ENCODE measurements around the gene APOL4.
"Not testable (repeated sequence)": the region's sequence is repeated elsewhere in the genome, so short reads cannot be mapped to it uniquely, and the experiment has no call there.

Gene APOL4

DNA sequence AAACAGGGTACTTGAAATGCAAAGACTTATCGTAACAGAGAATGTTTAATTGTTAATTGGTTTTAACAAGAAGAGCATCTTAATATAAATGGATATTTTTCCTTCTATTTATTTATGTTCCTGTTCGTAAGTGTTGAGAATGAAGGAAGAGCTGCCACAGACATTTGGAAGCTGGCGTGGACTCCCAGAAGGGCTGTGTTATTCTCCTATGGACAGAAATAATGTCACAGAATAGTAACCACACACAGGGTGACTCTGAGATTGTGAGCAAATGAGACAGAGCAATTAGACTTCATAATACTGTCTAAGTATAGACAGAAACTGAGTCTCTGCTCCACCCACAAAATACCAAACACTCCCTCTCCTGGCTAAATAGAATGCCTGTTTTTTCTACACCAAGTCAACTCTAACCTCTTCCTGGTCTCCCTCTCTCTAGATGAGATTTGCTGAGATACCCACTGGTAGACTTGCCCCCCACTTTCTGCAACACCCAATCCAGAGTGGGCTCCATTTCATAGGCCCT, 47.1 kb downstream of the APOL4 start:
- DNase-seq (ENCODE audit: low read depth, low spot score) = no peak

- DNase-seq (ENCODE audit: low read depth, low spot score) = no peak
Observed at GRCh38 chr22:36153501-36154422, 47.8 kb downstream of the APOL4 start.

DNA sequence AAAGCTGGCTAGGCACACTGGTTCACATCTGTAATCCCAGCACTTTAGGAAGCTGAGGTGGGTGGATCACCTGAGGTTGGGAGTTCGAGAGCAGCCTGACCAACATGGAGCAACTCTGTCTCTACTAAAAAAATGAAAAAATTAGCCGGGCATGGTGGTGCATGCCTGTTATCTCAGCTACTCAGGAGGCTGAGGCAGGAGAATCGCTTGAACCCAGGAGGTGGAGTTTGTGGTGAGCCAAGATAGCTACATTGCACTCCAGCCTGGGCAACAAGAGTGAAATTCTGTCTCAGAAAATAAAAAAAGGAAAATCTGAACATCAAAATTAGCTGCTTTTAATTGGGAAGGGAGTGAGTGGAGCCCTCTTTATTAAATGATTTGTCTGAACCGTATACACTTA, 48.8 kb downstream of the APOL4 start:
- DNase-seq (ENCODE audit: low read depth, low spot score) = not testable (repeated sequence)

- no peak for DNase-seq (ENCODE audit: low read depth, low spot score)
Observed at GRCh38 chr22:36152088-36152487, 49.5 kb downstream of the APOL4 start.

DNA sequence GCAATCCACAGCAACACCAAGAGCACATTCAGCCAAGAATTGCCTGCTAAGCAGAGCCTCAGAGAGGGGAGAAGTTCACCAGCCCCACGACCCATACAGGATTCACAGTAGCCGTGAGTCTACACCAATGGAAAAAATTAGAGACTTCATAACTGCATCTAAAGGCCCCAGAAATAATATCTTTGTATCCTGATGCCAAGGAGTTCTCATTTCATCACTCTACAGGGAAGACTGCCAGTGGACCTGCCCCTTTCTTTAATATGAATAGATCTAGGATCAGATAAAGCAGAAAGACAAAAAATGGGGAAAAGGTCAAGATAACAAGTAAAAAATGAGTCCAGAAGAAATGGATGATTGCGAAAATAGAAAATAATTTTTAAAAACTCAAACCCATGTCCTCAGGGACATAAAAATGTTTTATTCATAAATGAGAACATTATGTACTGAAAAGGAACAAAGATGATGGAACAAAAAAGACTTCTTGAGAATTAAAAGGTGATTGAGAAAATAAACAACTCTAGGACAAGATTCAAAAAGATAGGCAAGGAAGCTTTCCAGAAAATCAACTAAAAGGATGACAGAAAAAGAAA, 50.5 kb downstream of the APOL4 start:
- DNase-seq (ENCODE audit: low read depth, low spot score) = no peak

GRCh38 chr22:36149441-36149840, 52.2 kb downstream of the APOL4 start:
- DNase-seq (ENCODE audit: low read depth, low spot score) = no peak

DNA sequence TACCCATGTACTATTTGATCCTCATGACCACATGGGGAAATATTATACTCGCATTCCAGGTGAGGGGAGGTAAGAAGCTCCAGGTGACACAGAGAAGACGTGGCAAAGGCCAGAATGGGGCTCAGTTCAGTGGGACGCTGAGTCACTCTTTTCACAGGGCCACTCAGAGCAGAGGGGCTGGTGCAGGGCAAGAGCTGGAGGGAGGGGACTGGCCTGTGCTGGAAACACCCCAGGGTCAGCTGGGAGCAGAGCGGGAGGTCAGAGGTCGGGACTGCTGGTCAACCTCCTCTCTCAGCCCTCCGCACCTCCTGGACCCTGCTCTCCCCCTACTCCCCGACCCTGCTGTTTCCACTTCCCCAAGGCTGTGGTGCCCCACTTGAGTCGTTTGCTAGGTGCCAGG, 53.2 kb downstream of the APOL4 start:
- no peak for DNase-seq (ENCODE audit: low read depth, low spot score)

GRCh38 chr22:36147196-36147791, 54.3 kb downstream of the APOL4 start:
- DNase-seq (ENCODE audit: low read depth, low spot score) = no peak

DNA sequence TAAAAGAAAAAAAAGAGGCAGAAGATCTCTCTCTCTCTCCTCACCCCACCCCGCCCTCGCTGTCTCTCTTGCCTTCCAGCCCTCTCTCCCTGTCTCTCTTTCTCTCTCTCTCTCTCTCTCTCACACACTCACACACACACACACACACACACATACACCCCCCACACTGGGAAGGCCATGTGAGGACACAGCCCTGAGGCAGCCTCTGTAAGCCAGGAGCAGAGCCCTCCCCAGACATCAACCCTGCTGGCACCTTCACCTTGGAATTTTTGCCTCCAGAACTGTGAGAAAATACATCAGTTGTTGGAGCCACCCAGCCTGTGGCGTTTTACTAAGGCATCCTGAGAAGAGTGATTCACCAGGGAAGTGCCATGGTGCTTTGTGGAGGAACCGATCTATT, 55.7 kb downstream of the APOL4 start:
- DNase-seq (ENCODE audit: low read depth, low spot score) = no peak

GRCh38 chr22:36144886-36145541, 56.6 kb downstream of the APOL4 start:
- DNase-seq (ENCODE audit: low read depth, low spot score) = peak; percentile 12

DNA sequence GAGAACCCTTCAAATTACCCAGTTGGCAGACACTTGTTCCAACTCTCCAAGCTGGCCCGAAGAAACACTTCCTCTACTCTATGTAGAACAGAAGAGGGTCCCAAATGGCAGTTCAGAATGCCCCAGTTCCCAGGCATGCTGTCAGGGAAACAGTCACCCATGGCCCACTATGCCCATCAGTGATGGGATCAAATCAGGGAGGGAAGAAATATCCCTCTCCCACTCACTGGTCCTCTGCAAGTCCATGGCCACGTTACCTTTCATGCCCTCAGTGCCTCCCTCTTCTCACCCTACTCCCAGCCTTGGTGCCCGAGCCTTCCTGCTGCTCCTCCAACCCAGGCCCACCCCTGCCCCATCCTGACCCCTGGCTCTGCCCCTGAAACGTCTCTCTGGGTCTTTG, 57.7 kb downstream of the APOL4 start:
- DNase-seq (ENCODE audit: low read depth, low spot score) = no peak

- no peak for DNase-seq (ENCODE audit: low read depth, low spot score)
Observed at GRCh38 chr22:36143066-36143815, 58.4 kb downstream of the APOL4 start.

DNA sequence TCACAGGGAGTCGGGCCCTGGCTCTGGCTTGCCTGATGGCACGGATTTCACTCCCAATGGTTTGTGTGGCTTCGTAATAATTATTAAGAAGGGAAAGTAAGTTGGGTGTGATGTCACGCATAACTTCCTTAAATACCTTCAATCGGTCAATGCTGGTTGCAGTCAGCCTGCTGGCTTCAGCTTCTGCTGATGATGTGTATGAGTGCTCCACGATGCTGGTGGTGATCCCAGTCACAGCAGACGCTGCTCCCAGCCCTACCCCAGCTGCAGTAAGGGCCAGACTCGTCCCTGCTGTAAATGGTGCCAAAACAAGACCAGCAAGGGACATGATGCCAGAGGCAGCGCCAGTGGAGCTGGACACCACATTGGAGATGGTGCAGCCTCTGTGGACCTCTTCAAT, 60.1 kb downstream of the APOL4 start:
- DNase-seq (ENCODE audit: low read depth, low spot score) = no peak
